K562 (cell line): Measurements from ENCODE around the gene LYZL6. TPM values are rescaled to one million over a fixed set of nuclear protein-coding genes. Genes with fewer than 3 reads are reported as not detected.

Source experiments
- ARID3A ChIP-seq: IDR thresholded peaks from 2 replicates; pipeline ENCODE4 v1.6.1; 2012; ENCODE audit warnings: low read depth, low read length, improper control_type of control experiment, borderline replicate concordance
- BRD9 ChIP-seq: fragments of 450-650 bp; IDR thresholded peaks from 2 replicates; pipeline ENCODE4 v1.6.1; 2018; ENCODE audit warnings: low read depth; ENCODE audit not compliant: partially characterized antibody
- CBFA2T2 ChIP-seq: fragments of 450-650 bp; conservative IDR thresholded peaks from 2 replicates; pipeline ENCODE4 v1.6.1; 2017; ENCODE audit warnings: mild to moderate bottlenecking
- CLOCK ChIP-seq: fragments of 250-450 bp; sonication (Bioruptor Pico); IDR thresholded peaks from 2 replicates; pipeline ENCODE4 v1.4.0; 2020; ENCODE audit warnings: mild to moderate bottlenecking, moderate library complexity, borderline replicate concordance
- CTBP1 ChIP-seq: fragments of 450-650 bp; IDR thresholded peaks from 2 replicates; pipeline ENCODE4 v1.6.1; 2016; ENCODE audit warnings: borderline replicate concordance
- FOSL1 ChIP-seq: fragments of 200-800 bp; sonication (Bioruptor generic); conservative IDR thresholded peaks from 2 replicates; pipeline ENCODE4 v1.6.1; 2016; ENCODE audit warnings: missing genetic modification characterization, missing compliant biosample characterization
- FOXA1 ChIP-seq: fragments of 450-650 bp; IDR thresholded peaks from 2 replicates; pipeline ENCODE4 v1.6.1; 2016; ENCODE audit warnings: mild to moderate bottlenecking, borderline replicate concordance
- MTF1 ChIP-seq: fragments of 250-450 bp; sonication (Bioruptor Pico); IDR thresholded peaks from 2 replicates; pipeline ENCODE4 v1.9.0; 2021; ENCODE audit warnings: moderate library complexity, mild to moderate bottlenecking, inconsistent platforms, borderline replicate concordance
- PTBP1 ChIP-seq: fragments of 200-400 bp; formaldehyde crosslinking; IDR thresholded peaks from 2 replicates; pipeline ENCODE4 v1.6.1; 2017; ENCODE audit warnings: low read depth, low read length
- RAD21 ChIP-seq, 2 experiments: fragments of 250-450 bp in 1 of 2; fragments of 450-650 bp in 1 of 2; sonication (Bioruptor Pico) in 1 of 2; formaldehyde crosslinking in 1 of 2; IDR thresholded peaks in 1 of 2; conservative IDR thresholded peaks in 1 of 2; 2 replicates each; pipeline versions ENCODE4 v1.4.0 to v1.8.0; 2020 to 2022; ENCODE audit warnings: mild to moderate bottlenecking in 2 of 2, moderate library complexity in 1 of 2
- SLC30A9 ChIP-seq: fragments of 250-450 bp; sonication (Bioruptor Pico); IDR thresholded peaks from 2 replicates; pipeline ENCODE4 v1.8.0; 2022; ENCODE audit warnings: mild to moderate bottlenecking, moderate library complexity
- SREBF1 ChIP-seq: fragments of 150-350 bp; IDR thresholded peaks from 2 replicates; pipeline ENCODE4 v1.6.1; 2014; ENCODE audit warnings: antibody characterized with exemption, low read depth, low read length, borderline replicate concordance
- YY1 ChIP-seq, 3 experiments: IDR thresholded peaks; 2 replicates each; pipeline ENCODE4 v1.6.1; 2011; ENCODE audit warnings: low read length in 2 of 3, mild to moderate bottlenecking in 2 of 3, moderate library complexity in 2 of 3, borderline replicate concordance in 1 of 3, control low read depth in 1 of 3, low read depth in 1 of 3; ENCODE audit not compliant: insufficient read depth in 3 of 3, insufficient replicate concordance in 2 of 3, control insufficient read depth in 1 of 3, insufficient read length in 1 of 3; ENCODE audit errors: extremely low read depth in 1 of 3
- ZNF224 ChIP-seq: sonication (generic); formaldehyde crosslinking; IDR thresholded peaks from 2 replicates; pipeline ENCODE4 v1.8.0; 2022; ENCODE audit warnings: mild to moderate bottlenecking, missing genetic modification reagents
- ZNF584 ChIP-seq: fragments of 200-800 bp; sonication (Bioruptor generic); IDR thresholded peaks from 2 replicates; pipeline ENCODE4 v1.6.1; 2016; ENCODE audit warnings: low read depth, mild to moderate bottlenecking, missing genetic modification characterization, missing compliant biosample characterization
- ZNF785 ChIP-seq: fragments of 250-450 bp; sonication (Bioruptor Pico); IDR thresholded peaks from 2 replicates; pipeline ENCODE4 v1.4.0; 2020; ENCODE audit warnings: mild to moderate bottlenecking
- polyA plus RNA-seq, 8 experiments: library from polyadenylated mRNA; depleted of rRNA in 4 of 8; stranded (reverse) in 5 of 8; unstranded in 3 of 8; fragments of >200 nt; fragmentation: Nextera tagmentation in 2 of 8; fragmentation: Illumina TruSeq in 1 of 8; extraction: Ambion mirVana in 2 of 8; extraction: Trizol in 1 of 8; gene quantifications; 2 replicates each; pipeline versions ENCODE4 v1.2.1 to v1.2.3, GENCODE V29; 2011 to 2014; ENCODE audit warnings: inconsistent platforms in 1 of 8, missing spikeins in 1 of 8
- total RNA-seq, 7 experiments: library from RNA; depleted of rRNA in 6 of 7; stranded (reverse); fragments of >200 nt in 6 of 7; fragmentation: Illumina TruSeq in 2 of 7; extraction: Trizol in 2 of 7; gene quantifications; 2 replicates each; pipeline versions ENCODE4 v1.2.1 to v1.2.3, GENCODE V29; 2011 to 2021; ENCODE audit warnings: low replicate concordance in 1 of 7
- TF ChIP-seq, protein P1 (sequence below): sonication (generic); formaldehyde crosslinking; IDR thresholded peaks from 2 replicates; pipeline ENCODE4 v1.8.0; 2022; ENCODE audit warnings: mild to moderate bottlenecking, missing genetic modification reagents

LYZL6 gene
- total and polyA plus RNA-seq, 9 of the 15 experiments (the other 6 are each of a cell fraction or from before 2014, with no cell fraction given) = not detected

DNA sequence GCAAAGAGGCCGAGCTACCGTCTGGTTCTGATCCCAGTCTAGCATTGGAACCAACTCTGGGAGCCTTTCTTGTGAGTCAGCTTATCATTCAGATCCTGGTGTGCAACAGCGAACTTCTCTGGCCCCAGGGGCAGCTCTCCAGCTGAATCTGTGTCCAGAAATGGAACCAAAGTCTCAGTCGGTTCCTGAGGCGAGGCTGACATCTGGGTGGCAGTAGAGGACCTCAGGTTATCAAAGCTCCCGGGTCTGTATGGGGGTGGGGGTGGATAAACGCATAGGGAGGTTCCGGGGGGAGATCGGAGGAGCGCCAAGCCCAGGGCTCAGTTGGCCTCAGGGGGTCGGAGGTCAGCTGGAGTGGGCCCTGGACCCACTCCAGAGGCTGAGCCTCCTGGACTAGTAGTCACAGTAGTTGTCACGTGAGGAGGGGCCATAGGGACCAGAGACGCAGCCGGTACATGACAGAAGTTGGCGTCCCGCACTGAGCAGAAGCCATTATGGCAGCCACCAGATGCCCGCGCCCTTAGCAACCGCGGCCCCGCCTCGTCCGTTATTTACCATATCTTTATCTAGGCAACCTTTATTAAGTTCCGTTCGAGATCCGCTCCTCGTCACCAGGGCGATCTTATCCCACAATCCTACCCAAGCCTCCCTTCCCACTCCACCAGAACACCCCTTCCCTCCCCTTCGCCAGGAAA, 25.8 kb downstream of the LYZL6 start (continued):
- TF ChIP-seq, protein P1, sequence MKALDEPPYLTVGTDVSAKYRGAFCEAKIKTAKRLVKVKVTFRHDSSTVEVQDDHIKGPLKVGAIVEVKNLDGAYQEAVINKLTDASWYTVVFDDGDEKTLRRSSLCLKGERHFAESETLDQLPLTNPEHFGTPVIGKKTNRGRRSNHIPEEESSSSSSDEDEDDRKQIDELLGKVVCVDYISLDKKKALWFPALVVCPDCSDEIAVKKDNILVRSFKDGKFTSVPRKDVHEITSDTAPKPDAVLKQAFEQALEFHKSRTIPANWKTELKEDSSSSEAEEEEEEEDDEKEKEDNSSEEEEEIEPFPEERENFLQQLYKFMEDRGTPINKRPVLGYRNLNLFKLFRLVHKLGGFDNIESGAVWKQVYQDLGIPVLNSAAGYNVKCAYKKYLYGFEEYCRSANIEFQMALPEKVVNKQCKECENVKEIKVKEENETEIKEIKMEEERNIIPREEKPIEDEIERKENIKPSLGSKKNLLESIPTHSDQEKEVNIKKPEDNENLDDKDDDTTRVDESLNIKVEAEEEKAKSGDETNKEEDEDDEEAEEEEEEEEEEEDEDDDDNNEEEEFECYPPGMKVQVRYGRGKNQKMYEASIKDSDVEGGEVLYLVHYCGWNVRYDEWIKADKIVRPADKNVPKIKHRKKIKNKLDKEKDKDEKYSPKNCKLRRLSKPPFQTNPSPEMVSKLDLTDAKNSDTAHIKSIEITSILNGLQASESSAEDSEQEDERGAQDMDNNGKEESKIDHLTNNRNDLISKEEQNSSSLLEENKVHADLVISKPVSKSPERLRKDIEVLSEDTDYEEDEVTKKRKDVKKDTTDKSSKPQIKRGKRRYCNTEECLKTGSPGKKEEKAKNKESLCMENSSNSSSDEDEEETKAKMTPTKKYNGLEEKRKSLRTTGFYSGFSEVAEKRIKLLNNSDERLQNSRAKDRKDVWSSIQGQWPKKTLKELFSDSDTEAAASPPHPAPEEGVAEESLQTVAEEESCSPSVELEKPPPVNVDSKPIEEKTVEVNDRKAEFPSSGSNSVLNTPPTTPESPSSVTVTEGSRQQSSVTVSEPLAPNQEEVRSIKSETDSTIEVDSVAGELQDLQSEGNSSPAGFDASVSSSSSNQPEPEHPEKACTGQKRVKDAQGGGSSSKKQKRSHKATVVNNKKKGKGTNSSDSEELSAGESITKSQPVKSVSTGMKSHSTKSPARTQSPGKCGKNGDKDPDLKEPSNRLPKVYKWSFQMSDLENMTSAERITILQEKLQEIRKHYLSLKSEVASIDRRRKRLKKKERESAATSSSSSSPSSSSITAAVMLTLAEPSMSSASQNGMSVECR (CRISPR knock-in tag) = no peak
- TF ChIP-seq YY1 (IDR thresholded peaks at IDR 0.05; ENCODE audit: borderline replicate concordance in 1 of 3, control insufficient read depth in 1 of 3, extremely low read depth in 1 of 3, insufficient read depth in 3 of 3, insufficient read length in 1 of 3, insufficient replicate concordance in 2 of 3, low read depth in 1 of 3, low read length in 2 of 3) = peak in 1 of 3 experiments; percentile 25
- TF ChIP-seq SREBF1 = no peak
- no peak for TF ChIP-seq ZNF224 (CRISPR knock-in tag)
- TF ChIP-seq FOSL1 (tag) = 0 out of 2 replicates have a peak, but pooled peaks have one; percentile 13
- no peak for TF ChIP-seq CTBP1
- TF ChIP-seq CBFA2T2 = 0 out of 2 replicates have a peak, but pooled peaks have one; percentile 15
- TF ChIP-seq ZNF785 (CRISPR knock-in tag) = no peak
- TF ChIP-seq CLOCK = no peak
- no peak for TF ChIP-seq ARID3A
- TF ChIP-seq RAD21 (CRISPR knock-in tag; conservative IDR thresholded peaks at IDR 0.05 in 1 of 2, IDR thresholded peaks at IDR 0.05 in 1 of 2) = peak in 1 of 2 experiments; percentile 38; a peak in 2 of 4 replicates
- no peak for TF ChIP-seq FOXA1
- no peak for TF ChIP-seq MTF1 (CRISPR knock-in tag)
- TF ChIP-seq PTBP1 = no peak
- no peak for TF ChIP-seq BRD9
- no peak for TF ChIP-seq ZNF584
- no peak for TF ChIP-seq SLC30A9 (CRISPR knock-in tag)
